ENCODE measurements around the gene PTPN1.

The PTPN1 gene

DNA sequence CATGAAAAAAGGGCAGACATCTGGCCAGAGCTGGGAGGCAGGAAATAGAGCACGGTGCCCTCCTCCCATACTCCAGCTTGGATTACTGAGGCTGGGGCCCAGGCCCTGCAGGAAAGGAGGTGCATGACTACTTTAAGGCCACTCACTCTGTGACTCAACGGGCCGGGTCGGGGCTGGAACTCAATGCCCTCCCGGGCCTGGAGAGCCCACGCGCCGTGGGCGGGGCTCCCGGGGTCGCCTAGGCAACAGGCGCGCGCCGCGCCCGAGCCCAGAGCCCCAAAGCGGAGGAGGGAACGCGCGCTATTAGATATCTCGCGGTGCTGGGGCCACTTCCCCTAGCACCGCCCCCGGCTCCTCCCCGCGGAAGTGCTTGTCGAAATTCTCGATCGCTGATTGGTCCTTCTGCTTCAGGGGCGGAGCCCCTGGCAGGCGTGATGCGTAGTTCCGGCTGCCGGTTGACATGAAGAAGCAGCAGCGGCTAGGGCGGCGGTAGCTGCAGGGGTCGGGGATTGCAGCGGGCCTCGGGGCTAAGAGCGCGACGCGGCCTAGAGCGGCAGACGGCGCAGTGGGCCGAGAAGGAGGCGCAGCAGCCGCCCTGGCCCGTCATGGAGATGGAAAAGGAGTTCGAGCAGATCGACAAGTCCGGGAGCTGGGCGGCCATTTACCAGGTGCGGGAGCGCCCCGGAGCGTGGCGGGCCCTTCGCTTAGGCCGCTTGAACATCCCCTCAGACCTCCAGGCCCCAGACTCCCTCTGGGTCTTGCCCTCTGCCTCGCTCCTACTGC, at the start of gene PTPN1:
Gene PTPN1, plus strand, starts transcription at position 461 of the 783 bp plus-strand sequence. Its CDS starts 145 bp downstream, at position 606.
- Histone ChIP-seq H3K4me1 (ENCODE audit: insufficient read depth, low read length) (peaks cover 3% of the 10 kb centered on the region; the same call in 1 of the 2 replicates), H3K27ac (ENCODE audit: low read length) (peak within 1 kb of the TSS; percentile 67), H3K36me3 (ENCODE audit: insufficient read depth, low read depth, low read length) (no peaks in the 10 kb centered on the region), H3K27me3 (ENCODE audit: insufficient read depth, low read length) (no peaks in the 10 kb centered on the region), H3K4me3 (ENCODE audit: low read length) (peak within 1 kb of the TSS; percentile 89), H3K9ac (ENCODE audit: low read depth, low read length) (peak within 1 kb of the TSS; percentile 87), H3K9me3 (ENCODE audit: insufficient read depth, low read depth, low read length) (no peaks in the 10 kb centered on the region)

GRCh38 chr20:50460608-50461267, 49.4 kb upstream of the PTPN1 start:
- H3K36me3 ChIP-seq (ENCODE audit: insufficient read depth, low read depth, low read length): no peaks in the 10 kb centered on the region
- H3K4me3 ChIP-seq (ENCODE audit: low read length): no peak overlapping the region
- H3K27ac ChIP-seq (ENCODE audit: low read length): no peak overlapping the region
- no peaks in the 10 kb centered on the region for H3K4me1 ChIP-seq (ENCODE audit: insufficient read depth, low read length)
- no peak overlapping the region for H3K9ac ChIP-seq (ENCODE audit: low read depth, low read length)
- no peaks in the 10 kb centered on the region for H3K9me3 ChIP-seq (ENCODE audit: insufficient read depth, low read depth, low read length)
- H3K27me3 ChIP-seq (ENCODE audit: insufficient read depth, low read length): no peaks in the 10 kb centered on the region; the same call in 1 of the 2 replicates

DNA sequence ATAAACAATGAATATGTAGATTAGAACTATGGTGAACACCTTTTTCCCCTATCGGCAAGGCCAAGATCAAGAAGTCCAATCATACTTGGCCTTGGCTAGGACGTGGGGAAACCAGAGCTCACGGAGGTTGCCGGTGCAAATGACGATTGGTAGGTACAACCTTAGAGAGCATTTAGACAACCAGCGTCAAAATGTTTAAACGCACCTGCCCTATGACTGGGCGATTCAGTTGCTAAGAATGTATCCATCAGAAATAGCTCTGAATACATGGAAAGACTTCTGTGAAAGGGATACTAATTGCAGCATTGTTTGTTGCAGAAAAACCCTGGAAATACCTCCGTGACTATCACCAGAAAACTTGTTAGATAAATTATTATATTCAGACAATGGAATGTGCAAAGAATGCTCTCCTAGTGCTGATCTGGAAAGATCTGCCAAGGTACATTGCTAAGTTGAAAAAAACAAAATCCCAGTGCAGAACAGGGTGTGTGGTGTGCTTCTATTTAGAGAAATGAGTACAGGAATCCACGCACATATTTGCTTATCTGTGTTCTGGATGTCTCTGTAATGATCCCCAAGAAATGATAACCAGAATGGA, 48.0 kb upstream of the PTPN1 start:
- Histone ChIP-seq H3K4me1 (ENCODE audit: insufficient read depth, low read length) (no peaks in the 10 kb centered on the region), H3K27me3 (ENCODE audit: insufficient read depth, low read length) (no peaks in the 10 kb centered on the region; the same call in 1 of the 2 replicates), H3K4me3 (ENCODE audit: low read length) (no peak overlapping the region), H3K9me3 (ENCODE audit: insufficient read depth, low read depth, low read length) (no peaks in the 10 kb centered on the region), H3K36me3 (ENCODE audit: insufficient read depth, low read depth, low read length) (no peaks in the 10 kb centered on the region), H3K9ac (ENCODE audit: low read depth, low read length) (no peak overlapping the region), H3K27ac (ENCODE audit: low read length) (no peak overlapping the region)

GRCh38 chr20:50464026-50464724, 46.0 kb upstream of the PTPN1 start:
- Histone ChIP-seq H3K9ac (ENCODE audit: low read depth, low read length) (no peak overlapping the region), H3K27ac (ENCODE audit: low read length) (no peak overlapping the region), H3K9me3 (ENCODE audit: insufficient read depth, low read depth, low read length) (no peaks in the 10 kb centered on the region), H3K4me1 (ENCODE audit: insufficient read depth, low read length) (no peaks in the 10 kb centered on the region), H3K27me3 (ENCODE audit: insufficient read depth, low read length) (no peaks in the 10 kb centered on the region; the same call in 1 of the 2 replicates), H3K36me3 (ENCODE audit: insufficient read depth, low read depth, low read length) (no peaks in the 10 kb centered on the region), H3K4me3 (ENCODE audit: low read length) (no peak overlapping the region)

DNA sequence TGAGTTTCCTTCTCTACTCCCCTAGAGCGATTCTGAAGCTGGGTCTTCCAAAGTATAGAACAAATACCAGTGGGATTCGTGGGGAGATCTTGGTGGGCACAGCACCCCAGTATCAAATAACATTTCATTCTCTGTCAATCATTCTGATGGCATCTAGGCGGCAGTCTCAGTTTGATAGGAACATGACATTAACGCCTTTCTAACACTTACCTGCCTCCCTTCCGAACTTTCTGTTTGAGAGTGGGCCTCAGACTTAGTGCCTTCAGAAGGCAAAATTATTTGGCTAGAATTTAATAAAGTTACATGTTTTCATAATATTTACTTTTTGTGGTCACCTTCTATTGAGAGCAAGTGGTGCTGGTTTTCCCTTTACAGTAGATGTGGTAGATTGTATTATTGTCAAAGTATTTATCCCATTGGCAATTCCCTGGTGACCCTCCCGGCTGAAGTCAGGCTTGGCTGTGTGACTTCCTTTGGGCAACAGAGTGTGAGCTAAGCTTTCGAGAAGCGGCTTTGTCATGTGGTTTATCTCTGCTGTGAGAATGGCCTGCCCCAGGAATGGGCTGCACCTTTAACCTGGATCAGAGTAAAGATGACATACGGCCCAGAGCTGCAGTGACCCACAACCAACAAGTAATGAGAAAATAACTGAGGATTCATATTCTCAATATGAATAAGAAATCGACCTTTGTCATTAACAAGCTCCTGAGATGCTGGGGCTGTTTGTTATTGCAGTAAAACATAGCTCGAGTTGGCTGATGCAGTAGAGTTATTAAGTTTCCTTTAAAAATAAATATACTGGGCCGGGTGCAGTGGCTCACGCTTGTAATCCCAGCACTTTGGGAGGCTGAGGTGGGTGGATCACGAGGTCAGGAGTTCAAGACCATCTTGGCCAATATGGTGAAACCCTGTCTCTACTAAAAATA, 45.2 kb upstream of the PTPN1 start:
- Histone ChIP-seq H3K27ac (ENCODE audit: low read length) (no peak overlapping the region), H3K9ac (ENCODE audit: low read depth, low read length) (no peak overlapping the region), H3K4me1 (ENCODE audit: insufficient read depth, low read length) (no peaks in the 10 kb centered on the region), H3K9me3 (ENCODE audit: insufficient read depth, low read depth, low read length) (no peaks in the 10 kb centered on the region), H3K4me3 (ENCODE audit: low read length) (no peak overlapping the region), H3K27me3 (ENCODE audit: insufficient read depth, low read length) (no peaks in the 10 kb centered on the region; the same call in 1 of the 2 replicates), H3K36me3 (ENCODE audit: insufficient read depth, low read depth, low read length) (no peaks in the 10 kb centered on the region)

- H3K9ac ChIP-seq (ENCODE audit: low read depth, low read length): no peak overlapping the region
- no peak overlapping the region for H3K4me3 ChIP-seq (ENCODE audit: low read length)
- no peaks in the 10 kb centered on the region for H3K36me3 ChIP-seq (ENCODE audit: insufficient read depth, low read depth, low read length)
- H3K27me3 ChIP-seq (ENCODE audit: insufficient read depth, low read length): no peaks in the 10 kb centered on the region; the same call in 1 of the 2 replicates
- H3K27ac ChIP-seq (ENCODE audit: low read length): no peak overlapping the region
- no peaks in the 10 kb centered on the region for H3K4me1 ChIP-seq (ENCODE audit: insufficient read depth, low read length)
- H3K9me3 ChIP-seq (ENCODE audit: insufficient read depth, low read depth, low read length): no peaks in the 10 kb centered on the region
Measured at GRCh38 chr20:50467174-50467573, 43.0 kb upstream of the PTPN1 start.

DNA sequence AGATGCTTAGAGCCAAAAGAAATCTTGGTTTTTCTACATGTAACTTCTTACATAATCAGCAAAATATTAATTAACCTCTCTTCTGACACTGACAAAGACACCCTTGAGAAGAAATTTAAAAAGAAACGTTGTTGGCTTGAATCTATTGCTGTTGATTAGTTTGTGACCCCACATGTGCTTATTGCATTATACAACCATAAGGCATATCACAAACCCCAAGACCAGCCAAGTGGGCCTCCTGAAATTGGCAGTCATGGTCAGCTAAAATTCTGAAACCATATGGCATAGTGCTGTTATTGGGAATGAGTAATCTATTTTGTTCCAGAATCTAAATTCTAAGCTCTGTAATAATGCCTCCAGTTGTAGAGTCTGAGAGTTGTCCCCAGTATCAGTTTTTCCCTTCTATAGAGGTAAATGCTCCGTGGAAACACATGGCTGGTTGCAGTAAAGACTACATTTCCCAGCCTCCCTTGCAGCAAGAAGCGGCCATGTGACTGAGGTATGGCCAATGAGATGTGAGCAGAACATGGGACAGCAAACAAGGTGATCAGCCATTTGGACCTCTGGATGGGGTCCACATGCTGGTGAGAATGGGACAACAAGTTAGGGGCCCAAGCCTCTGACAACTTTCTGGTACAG, 42.3 kb upstream of the PTPN1 start:
- no peak overlapping the region for H3K27ac ChIP-seq (ENCODE audit: low read length)
- H3K36me3 ChIP-seq (ENCODE audit: insufficient read depth, low read depth, low read length): no peaks in the 10 kb centered on the region

GRCh38 chr20:50468378-50468798, 41.8 kb upstream of the PTPN1 start:
- H3K27ac ChIP-seq (ENCODE audit: low read length): no peak overlapping the region
- no peak overlapping the region for H3K9ac ChIP-seq (ENCODE audit: low read depth, low read length)
- H3K4me3 ChIP-seq (ENCODE audit: low read length): no peak overlapping the region
- no peaks in the 10 kb centered on the region for H3K9me3 ChIP-seq (ENCODE audit: insufficient read depth, low read depth, low read length)
- no peaks in the 10 kb centered on the region; the same call in 1 of the 2 replicates for H3K27me3 ChIP-seq (ENCODE audit: insufficient read depth, low read length)
- H3K36me3 ChIP-seq (ENCODE audit: insufficient read depth, low read depth, low read length): no peaks in the 10 kb centered on the region
- no peaks in the 10 kb centered on the region for H3K4me1 ChIP-seq (ENCODE audit: insufficient read depth, low read length)

More for the DNA sequence above, 42.3 kb upstream of the PTPN1 start:
- Histone ChIP-seq H3K9ac (ENCODE audit: low read depth, low read length) (no peak overlapping the region), H3K4me1 (ENCODE audit: insufficient read depth, low read length) (no peaks in the 10 kb centered on the region), H3K9me3 (ENCODE audit: insufficient read depth, low read depth, low read length) (no peaks in the 10 kb centered on the region), H3K27me3 (ENCODE audit: insufficient read depth, low read length) (no peaks in the 10 kb centered on the region; the same call in 1 of the 2 replicates), H3K4me3 (ENCODE audit: low read length) (no peak overlapping the region)

DNA sequence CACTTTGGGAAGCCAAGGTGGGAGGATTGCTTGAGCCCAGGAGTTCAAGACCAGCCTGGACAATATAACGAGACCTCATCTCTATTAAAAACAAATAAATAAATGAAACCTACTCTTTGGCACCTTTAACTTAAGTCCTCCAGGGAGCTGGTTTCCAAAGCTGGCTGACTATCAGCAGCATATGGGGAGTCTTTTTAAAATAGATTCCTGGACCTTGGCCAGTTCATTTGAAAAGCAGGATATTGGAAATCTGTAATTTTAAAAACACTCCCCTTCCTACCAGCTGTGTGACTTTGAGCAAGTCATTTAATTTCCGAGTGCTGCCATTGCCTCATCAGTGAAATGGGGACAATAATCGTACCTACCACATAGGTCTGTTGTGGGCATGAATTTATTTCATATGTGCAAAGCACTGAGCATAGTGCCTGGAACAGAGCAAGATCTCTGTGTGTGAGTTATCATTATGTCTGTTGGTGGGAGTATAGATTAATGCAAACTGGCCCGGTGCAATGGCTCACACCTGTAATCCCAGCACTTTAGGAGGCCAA, 40.9 kb upstream of the PTPN1 start:
- Histone ChIP-seq H3K4me3 (ENCODE audit: low read length) (no peak overlapping the region), H3K27me3 (ENCODE audit: insufficient read depth, low read length) (no peaks in the 10 kb centered on the region; the same call in 1 of the 2 replicates), H3K27ac (ENCODE audit: low read length) (no peak overlapping the region), H3K36me3 (ENCODE audit: insufficient read depth, low read depth, low read length) (no peaks in the 10 kb centered on the region), H3K9me3 (ENCODE audit: insufficient read depth, low read depth, low read length) (no peaks in the 10 kb centered on the region), H3K9ac (ENCODE audit: low read depth, low read length) (no peak overlapping the region), H3K4me1 (ENCODE audit: insufficient read depth, low read length) (no peaks in the 10 kb centered on the region)

GRCh38 chr20:50469796-50470195, 40.4 kb upstream of the PTPN1 start:
- H3K4me3 ChIP-seq (ENCODE audit: low read length): no peak overlapping the region

More at GRCh38 chr20:50469796-50470195, 40.4 kb upstream of the PTPN1 start:
- Histone ChIP-seq H3K27ac (ENCODE audit: low read length) (no peak overlapping the region), H3K36me3 (ENCODE audit: insufficient read depth, low read depth, low read length) (no peaks in the 10 kb centered on the region), H3K9me3 (ENCODE audit: insufficient read depth, low read depth, low read length) (no peaks in the 10 kb centered on the region), H3K27me3 (ENCODE audit: insufficient read depth, low read length) (no peaks in the 10 kb centered on the region), H3K4me1 (ENCODE audit: insufficient read depth, low read length) (no peaks in the 10 kb centered on the region), H3K9ac (ENCODE audit: low read depth, low read length) (no peak overlapping the region)

All from iPS-20b (cell line).